ENCODE results near the gene TMED7.

TMED7 gene

GRCh38 chr5:115583474-115583873 lies 42.4 kb downstream of the TMED7 start:
- DNase-seq (ENCODE audit: low read depth): peak; percentile 99

GRCh38 chr5:115580941-115581340 lies 44.9 kb downstream of the TMED7 start:
- DNase-seq (ENCODE audit: low read depth): peak; percentile 32

- peak; percentile 88 for DNase-seq (ENCODE audit: low read depth)
These were observed 46.1 kb downstream of the TMED7 start for GRCh38 chr5:115579747-115580173.

GRCh38 chr5:115579216-115579615 lies 46.6 kb downstream of the TMED7 start:
- DNase-seq (ENCODE audit: low read depth): no peak

GRCh38 chr5:115578657-115579056 lies 47.2 kb downstream of the TMED7 start:
- no peak for DNase-seq (ENCODE audit: low read depth)

- no peak for DNase-seq (ENCODE audit: low read depth)
These were observed 48.1 kb downstream of the TMED7 start for GRCh38 chr5:115577741-115578140.

GRCh38 chr5:115577329-115577728 lies 48.5 kb downstream of the TMED7 start:
- DNase-seq (ENCODE audit: low read depth): no peak

- peak; percentile 85 for DNase-seq (ENCODE audit: low read depth)
These were observed 50.4 kb downstream of the TMED7 start for GRCh38 chr5:115575167-115576070.

- DNase-seq (ENCODE audit: low read depth): peak; percentile 80
These were observed 52.7 kb downstream of the TMED7 start for GRCh38 chr5:115573133-115573532.

- DNase-seq (ENCODE audit: low read depth): no peak
These were observed 54.4 kb downstream of the TMED7 start for GRCh38 chr5:115571441-115571878.

GRCh38 chr5:115568668-115569067 lies 57.2 kb downstream of the TMED7 start:
- no peak for DNase-seq (ENCODE audit: low read depth)

GRCh38 chr5:115565233-115565632 lies 60.6 kb downstream of the TMED7 start:
- DNase-seq (ENCODE audit: low read depth): peak; percentile 61
